NCI-H526 (cell line): ENCODE data around the gene TACR1.
A peak's percentile ranks its signal among the peaks of the same experiment; 100 is the strongest.

Experiments
- DNase-seq, 2 experiments: peaks; one replicate each; lab custom pipeline; 2025; lab: John Stamatoyannopoulos, UW

Gene TACR1

DNA sequence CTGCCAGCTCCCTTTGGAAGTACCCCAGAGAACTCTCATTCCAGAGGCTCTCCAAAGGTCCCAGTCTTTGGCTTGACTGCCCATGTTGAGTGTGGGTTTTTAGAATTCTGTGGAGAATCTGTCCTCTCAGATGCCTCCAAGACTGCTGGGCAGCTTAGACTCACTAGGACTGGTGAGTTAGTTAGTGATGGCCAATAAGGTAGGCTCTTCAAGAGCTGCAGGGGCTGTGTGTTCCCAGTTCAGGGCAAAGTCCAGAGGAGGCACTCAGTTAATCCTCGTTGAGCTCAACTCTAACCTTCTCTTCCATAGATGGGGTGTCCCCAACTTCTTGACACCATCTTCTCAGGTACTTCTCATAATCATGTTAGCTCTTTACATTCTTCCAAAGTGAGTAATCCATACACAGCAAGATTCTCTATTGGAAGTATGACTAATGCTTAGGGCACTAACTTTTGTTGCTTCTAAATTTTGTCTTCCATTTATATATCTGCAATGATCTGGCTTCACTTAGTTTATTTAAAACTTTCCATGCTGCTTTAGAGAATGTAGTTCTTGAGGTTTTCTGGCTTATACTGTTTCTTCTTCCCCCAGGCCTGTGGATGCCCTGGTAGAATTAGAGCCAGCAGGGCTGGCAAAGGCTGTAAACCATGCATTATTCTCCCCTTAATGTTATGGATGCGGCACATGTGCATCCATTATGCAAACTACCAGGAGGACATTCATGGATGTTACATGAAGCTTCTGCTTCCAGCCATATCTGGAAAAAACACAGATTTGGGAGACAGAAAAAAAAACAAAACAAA is 151.9 kb downstream of the TACR1 start:
- DNase-seq: peak; percentile 1 to 20

- DNase-seq: no peak
Observed at GRCh38 chr2:75045526-75046050, 153.7 kb downstream of the TACR1 start.

- DNase-seq: no peak
Observed at GRCh38 chr2:75044291-75044690, 155.0 kb downstream of the TACR1 start.

GRCh38 chr2:75042823-75043222 is 156.5 kb downstream of the TACR1 start:
- no peak for DNase-seq

DNA sequence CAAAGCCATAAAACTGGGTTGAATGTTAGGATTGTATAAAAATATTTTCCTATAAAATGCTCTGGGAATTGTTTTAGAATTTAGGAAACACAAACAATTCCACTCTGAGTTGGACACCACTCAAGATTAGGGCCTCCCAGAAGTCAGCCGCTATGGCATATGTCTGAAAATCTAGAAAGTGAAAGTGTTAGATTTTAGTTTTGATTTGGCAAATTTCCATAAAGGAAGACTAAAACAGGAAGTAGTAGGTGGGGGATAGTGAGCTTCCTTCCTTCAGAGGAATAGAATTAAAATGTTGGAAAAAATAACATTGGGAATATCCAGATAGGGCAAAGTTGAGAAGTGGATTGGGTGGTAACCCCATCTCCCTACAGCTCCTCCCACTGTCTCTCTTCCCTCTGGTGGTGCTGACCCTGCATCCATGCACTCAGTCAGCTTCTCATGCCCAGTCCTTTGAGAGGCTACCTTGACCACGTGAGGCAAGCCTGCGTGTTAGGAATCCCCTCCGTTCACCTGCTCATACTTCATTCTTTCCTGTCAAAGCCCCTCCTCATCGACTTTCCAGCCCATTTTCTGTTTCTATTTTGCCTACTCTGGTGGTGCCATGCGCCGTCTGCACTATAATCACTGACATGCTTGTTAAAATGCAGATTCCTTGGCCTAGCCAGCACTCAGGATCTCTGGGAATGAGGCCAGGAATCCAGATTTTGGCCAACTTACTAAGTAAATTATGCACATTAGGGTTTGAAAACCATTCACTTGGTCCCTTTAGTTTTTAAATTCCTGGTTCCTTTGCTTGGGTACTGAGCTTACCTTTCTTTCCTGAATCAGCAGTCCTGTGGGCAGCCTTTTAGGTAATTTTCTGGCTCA is 157.4 kb downstream of the TACR1 start:
- DNase-seq: no peak

DNA sequence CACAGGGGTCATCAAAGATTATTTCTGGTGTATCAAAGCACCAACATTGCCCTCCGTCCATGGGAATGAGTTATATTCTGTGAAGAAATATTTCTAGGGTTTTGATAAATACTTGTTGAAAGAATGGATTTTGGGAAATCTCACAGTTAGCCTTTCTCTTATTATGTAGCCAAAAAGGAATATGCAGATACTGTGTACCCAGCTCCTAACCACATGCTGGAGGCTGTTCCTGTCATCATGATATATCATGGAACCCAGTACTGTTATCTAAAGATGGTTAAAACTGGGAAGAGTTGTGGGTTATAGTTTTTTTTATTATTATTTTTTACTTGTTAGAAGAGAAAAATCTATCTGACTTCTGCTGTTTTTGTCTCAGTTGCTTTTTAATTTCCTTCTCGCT is 158.1 kb downstream of the TACR1 start:
- no peak for DNase-seq

GRCh38 chr2:75035444-75036353 is 163.6 kb downstream of the TACR1 start:
- DNase-seq: no peak

DNA sequence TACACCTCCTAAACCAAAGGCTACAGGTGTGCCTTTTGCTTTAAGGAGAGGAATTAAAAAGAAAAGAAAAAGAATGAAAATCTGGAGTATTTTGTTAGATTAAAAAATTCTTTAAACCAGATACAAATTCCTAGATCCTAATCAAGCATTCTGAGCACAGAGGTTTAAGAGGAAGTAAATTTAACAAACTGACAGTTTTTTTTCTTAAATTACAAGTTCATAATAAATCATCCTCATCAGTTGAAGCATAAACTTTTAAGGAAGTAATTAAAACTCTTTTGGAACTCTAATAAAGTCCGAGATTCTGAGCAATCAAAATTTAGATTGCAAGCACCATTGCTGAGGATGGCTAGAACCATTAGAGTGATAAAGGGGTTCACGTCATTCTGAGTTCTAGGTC is 165.8 kb downstream of the TACR1 start:
- DNase-seq: no peak

- DNase-seq: no peak
Observed at GRCh38 chr2:75031906-75032803, 167.2 kb downstream of the TACR1 start.

- DNase-seq: no peak
Observed at GRCh38 chr2:75031171-75031570, 168.1 kb downstream of the TACR1 start.

- DNase-seq: no peak
Observed at GRCh38 chr2:75030218-75031009, 168.9 kb downstream of the TACR1 start.

DNA sequence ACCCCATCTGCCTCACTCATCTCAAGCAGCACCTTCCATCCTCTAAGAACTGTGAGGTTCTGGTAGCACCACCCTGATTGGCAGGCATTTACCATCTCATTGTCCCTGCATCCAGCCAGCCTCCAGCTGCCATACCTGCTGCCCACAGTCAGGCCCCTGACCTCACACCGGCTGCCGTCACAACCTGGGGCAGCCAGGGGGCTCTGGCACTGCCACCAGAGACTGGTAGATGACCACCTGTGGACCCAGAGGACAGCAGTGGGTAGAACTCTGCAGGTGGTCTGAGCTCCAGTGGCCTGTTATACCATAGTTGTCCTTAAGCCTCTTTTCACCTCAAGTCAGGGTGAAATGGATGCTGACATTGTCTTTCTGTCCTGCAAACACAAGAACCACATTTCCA is 171.4 kb downstream of the TACR1 start:
- no peak for DNase-seq

DNA sequence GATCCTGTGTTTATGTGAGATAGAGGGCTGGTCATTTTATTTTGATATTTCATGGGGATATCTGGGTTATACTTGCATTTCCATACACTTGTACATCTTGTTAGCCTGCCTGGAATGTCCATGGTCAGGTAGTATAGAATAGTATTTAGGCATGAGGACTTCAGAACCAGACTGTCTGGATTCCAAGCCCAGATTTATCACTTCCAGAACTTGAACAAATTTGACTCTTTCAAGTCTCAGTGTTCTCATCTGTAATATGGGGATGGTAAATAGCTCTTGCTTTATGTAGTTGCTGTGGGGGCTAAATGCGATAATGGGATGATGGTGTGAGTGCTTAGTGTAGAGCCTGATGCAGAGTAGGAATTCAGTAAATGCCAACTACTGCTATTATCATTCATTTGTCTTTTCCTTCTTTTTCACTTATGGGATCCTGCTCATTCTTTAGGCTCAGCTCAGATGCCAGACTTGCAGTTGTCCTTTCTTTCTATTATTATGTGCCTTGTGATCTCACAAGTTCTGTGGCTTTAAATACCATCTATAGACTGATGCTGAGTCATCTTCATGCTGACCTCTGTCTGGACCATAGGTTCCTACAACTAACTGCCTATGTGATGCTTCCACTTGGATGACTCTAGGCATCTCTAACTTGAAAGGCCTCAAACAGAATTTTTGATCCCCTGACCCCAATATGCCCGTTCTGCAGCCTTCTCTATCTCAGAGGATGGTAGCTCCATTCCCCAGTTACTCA is 173.5 kb downstream of the TACR1 start:
- DNase-seq: no peak

- no peak for DNase-seq
Observed at GRCh38 chr2:75025216-75025615, 174.1 kb downstream of the TACR1 start.

GRCh38 chr2:75023666-75024455 is 175.5 kb downstream of the TACR1 start:
- no peak for DNase-seq

DNA sequence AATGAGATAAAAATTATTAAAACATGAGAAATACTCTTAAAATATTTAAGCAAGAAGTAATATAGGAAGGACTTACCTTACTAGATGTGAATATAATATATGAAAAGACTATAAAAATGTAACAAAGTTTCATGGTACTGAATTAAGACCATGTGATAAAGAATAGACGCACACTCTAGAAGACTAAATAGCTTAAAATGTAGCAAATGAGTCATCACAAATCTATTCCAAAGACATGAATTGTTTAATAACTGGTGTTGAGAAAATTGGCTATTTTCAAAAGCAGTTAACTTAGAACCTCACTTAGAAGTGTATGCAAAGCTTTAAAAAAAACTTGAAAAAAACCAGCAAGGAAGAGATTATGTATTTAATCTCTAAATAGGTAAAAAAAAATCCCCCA is 176.8 kb downstream of the TACR1 start:
- DNase-seq: no peak

GRCh38 chr2:75021672-75022071 is 177.6 kb downstream of the TACR1 start:
- DNase-seq: peak; percentile 5 to 34

GRCh38 chr2:75020476-75020875 is 178.8 kb downstream of the TACR1 start:
- DNase-seq: no peak
